ENCODE data around the gene HMCES.
"Not testable (repeated sequence)": the region's sequence is repeated elsewhere in the genome, so short reads cannot be mapped to it uniquely, and the experiment has no call there.

The HMCES gene

DNA sequence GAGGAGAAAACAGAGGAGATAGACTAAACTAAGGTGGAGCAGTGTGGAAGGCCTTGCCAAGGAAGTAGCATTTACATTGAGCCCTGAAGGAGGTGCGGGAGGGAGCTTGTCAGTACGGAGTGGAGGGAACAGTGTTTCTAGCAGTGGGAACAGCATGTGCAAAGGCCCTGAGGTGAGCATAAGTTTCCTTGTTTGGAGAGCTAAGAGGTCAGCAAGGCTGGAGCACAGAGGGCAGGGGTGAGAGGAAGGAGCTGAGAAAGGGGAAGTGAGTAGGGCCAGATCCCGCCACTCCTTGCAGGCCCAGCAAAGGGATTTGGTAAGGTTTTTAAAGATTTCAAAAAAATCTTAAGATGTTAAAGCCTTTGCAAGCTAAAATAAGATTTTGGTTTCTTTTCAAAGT, 70.1 kb downstream of the HMCES start:
- no peak for DNase-seq (ENCODE audit: low spot score)

DNA sequence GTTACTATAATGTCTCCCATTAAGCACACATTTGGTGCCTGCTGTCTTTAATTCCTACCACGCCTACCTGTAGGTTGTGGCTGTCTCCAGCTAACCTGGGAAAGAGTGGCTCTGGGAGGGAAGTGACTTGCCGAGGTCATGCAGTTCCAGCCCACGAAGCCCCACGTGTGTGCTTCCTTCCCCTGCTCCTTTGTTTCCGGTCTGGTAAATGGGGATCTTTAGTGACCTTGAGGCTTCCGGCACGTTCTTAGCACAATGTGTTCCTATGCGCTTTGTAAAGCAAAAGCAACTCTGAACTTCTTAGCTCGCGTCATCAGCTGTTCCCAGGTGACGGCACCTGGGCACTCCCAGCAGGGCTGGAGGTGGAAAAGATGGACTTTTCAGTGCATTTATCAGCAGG, 70.5 kb downstream of the HMCES start:
- not testable (repeated sequence) for DNase-seq (ENCODE audit: low spot score)

DNA sequence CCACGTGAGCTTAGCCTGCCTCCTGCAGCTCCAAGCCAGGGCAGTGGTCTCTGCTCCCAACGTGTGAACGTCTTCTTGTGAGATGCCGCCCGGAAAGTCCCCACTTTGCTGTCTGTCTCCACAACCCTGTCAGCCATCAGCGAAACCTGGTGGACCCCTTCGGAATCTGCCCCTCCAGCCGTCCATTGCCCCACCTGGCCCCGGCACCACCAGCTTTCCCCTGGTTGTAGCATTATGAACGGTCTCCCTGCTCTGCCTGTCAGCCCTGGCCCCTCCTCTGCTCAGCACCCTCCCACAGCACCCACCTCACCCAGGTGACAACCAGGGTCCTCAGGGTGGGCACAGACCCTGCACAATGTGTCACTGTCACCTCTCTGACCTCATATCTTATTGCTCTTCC, 71.1 kb downstream of the HMCES start:
- no peak for DNase-seq (ENCODE audit: low spot score)

DNA sequence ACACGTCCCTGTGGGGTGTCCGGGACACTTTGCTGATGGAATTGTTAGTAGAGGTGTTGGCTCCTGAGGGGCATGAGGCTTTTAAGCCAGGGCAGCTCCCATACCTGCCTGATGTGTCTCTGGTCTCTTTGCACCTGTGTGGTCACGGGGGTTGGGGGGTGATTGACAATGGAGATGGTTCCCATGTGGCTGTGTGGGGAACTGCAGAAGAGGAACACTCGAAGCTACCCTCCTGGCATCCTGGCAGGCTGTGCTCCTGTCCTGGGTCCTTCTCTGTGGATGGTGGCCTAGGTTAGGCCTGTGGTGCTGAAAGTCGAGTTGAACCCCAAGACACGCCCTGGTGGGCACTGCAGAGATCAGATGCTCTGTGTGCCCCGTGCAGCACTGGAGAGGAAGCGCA, 73.4 kb downstream of the HMCES start:
- DNase-seq (ENCODE audit: low spot score): peak; percentile 66

DNA sequence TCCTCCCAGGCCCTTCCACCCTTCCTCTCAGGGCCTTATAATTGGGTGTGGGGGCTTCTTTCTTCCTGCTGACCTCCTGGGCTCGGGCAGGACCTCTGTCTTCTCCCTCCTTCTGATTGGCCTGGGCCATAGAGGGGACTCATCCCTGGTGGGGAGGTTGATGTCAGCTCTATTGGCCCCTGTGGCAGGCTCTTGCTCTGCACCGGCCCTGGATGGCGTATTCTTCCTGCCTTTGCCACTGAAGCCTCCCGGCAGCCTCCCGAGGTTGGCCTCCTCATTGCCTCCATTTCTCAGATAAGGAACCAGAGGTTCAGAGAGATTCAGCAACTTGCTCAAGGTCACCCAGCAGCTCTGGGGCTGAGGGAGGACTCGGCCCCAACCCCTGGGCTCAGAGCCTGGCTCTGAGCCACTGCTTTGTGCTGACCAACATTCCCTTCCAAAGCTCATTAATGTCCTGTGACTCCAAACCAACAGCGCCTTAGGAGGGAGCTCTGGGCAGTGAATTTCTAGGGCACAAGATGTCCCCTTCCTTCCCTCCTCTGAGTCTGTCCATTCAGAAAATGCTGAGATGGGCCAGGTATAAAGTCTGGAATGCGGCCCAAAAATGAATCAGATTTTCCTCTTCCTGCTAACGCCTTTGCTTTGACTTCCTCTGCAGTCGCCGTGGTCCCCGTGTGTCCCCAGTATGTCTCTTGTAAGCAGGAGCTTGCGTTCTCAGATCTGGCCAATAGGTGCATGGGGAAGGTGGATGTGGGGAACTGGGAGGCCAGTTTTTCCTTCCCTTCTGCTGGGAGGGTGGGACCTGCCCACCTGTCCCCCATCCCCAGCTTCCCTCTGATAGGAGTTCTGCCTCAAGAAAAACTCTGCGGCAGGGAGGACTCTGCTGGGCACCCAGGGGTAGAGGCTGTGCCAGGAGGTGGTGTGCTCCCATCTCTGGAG, 74.2 kb downstream of the HMCES start:
- DNase-seq (ENCODE audit: low spot score): no peak

DNA sequence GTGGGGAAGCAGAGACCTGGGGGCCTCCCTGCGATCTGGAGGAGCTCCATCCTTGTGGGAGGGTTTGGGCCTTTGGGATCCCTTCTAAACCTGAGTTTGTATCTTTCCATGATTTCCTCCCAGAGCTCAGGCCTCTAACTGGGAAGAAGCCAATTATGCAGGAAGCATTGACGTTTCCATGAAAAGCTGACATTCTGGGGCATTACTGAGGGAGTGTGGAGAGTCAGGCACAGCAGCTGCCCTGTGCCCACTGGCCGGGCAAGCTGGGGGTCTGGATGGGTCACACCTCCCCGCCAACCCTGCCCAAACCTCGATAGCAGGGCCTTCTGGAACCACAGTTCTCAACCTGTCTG, 74.9 kb downstream of the HMCES start:
- no peak for DNase-seq (ENCODE audit: low spot score)
